OCI-LY7 (cell line): ENCODE results near the gene TRIM9. TPM values are rescaled to one million over a fixed set of nuclear protein-coding genes. Genes with fewer than 3 reads are reported as not detected.
A peak's percentile ranks its signal among the peaks of the same experiment; 100 is the strongest.

Experiments used
- BruUV-seq: library from RNA; stranded (reverse); fragments of 400-500 nt; replicated peaks from 2 replicates; lab custom pipeline; 2021; lab: Mats Ljungman, UMichigan
- CTCF ChIA-PET: fragments of 300-600 bp; sonication (Branson Sonifier 250); formaldehyde crosslinking; loops from one replicate; lab custom pipeline; 2022; ENCODE audit warnings: antibody characterized with exemption; ENCODE audit not compliant: unreplicated experiment; lab: Charles Lee
- POLR2A ChIA-PET: fragments of 300-600 bp; sonication (Branson Sonifier 250); formaldehyde crosslinking; loops from one replicate; lab custom pipeline; 2022; ENCODE audit warnings: antibody characterized with exemption; lab: Charles Lee
- DNase-seq: peaks from one replicate; pipeline ENCODE4 v3.0.0-alpha.2; 2015; ENCODE audit warnings: low spot score
- H2AFZ ChIP-seq: fragments of 200-600 bp; sonication (generic), shearing (Covaris generic); 2 replicates; pipeline ENCODE4 v1.6.1; 2014; ENCODE audit warnings: mild to moderate bottlenecking, antibody characterized with exemption, low read length, moderate library complexity
- H3K27ac ChIP-seq: fragments of 200-600 bp; sonication (generic); 2 replicates; pipeline ENCODE4 v1.5.1; 2014; ENCODE audit warnings: mixed run types, low read depth, mild to moderate bottlenecking, moderate library complexity, low read length, inconsistent platforms; ENCODE audit not compliant: poor library complexity, severe bottlenecking
- H3K36me3 ChIP-seq: fragments of 200-600 bp; sonication (generic); 2 replicates; pipeline ENCODE4 v1.6.1; 2014; ENCODE audit warnings: mild to moderate bottlenecking, antibody characterized with exemption, low read length, moderate library complexity, mixed read lengths; ENCODE audit not compliant: insufficient read depth
- H3K4me1 ChIP-seq: fragments of 200-600 bp; sonication (generic); 2 replicates; pipeline ENCODE4 v1.5.1; 2014; ENCODE audit warnings: mild to moderate bottlenecking, low read length; ENCODE audit not compliant: insufficient read depth, poor library complexity, severe bottlenecking
- H3K4me2 ChIP-seq: fragments of 200-600 bp; sonication (generic); 2 replicates; pipeline ENCODE4 v1.6.1; 2014; ENCODE audit warnings: mild to moderate bottlenecking, low read length
- H3K4me3 ChIP-seq: fragments of 200-600 bp; sonication (generic); 2 replicates; pipeline ENCODE4 v1.5.1; 2014; ENCODE audit warnings: mild to moderate bottlenecking, low read depth, low read length; ENCODE audit not compliant: poor library complexity, severe bottlenecking
- H3K79me2 ChIP-seq: fragments of 200-600 bp; sonication (generic); 2 replicates; pipeline ENCODE4 v1.6.1; 2016; ENCODE audit warnings: low read depth, mild to moderate bottlenecking, low read length, moderate library complexity, mixed read lengths; ENCODE audit not compliant: insufficient read depth
- H3K9me2 ChIP-seq: fragments of 200-600 bp; sonication (generic); 2 replicates; pipeline ENCODE4 v1.6.1; 2016; ENCODE audit warnings: mild to moderate bottlenecking, low read length, mixed read lengths; ENCODE audit not compliant: insufficient read depth
- H3K9me3 ChIP-seq: fragments of 200-600 bp; sonication (generic); 2 replicates; pipeline ENCODE4 v1.6.1; 2014; ENCODE audit warnings: mild to moderate bottlenecking, mixed run types, low read length, mixed read lengths
- H4K20me1 ChIP-seq: fragments of 200-600 bp; sonication (generic); 2 replicates; pipeline ENCODE4 v1.6.1; 2014; ENCODE audit warnings: mild to moderate bottlenecking, antibody characterized with exemption, low read length, moderate library complexity, mixed read lengths; ENCODE audit not compliant: insufficient read depth
- CTCF ChIP-seq: fragments of 200-600 bp; sonication (generic); conservative IDR thresholded peaks from 2 replicates; pipeline ENCODE4 v1.5.1; 2014; ENCODE audit warnings: mild to moderate bottlenecking, antibody characterized with exemption, low read length, moderate library complexity, mixed read lengths
- EZH2phosphoT487 ChIP-seq: fragments of 200-600 bp; sonication (generic); IDR thresholded peaks from 2 replicates; pipeline ENCODE4 v1.6.1; 2018; ENCODE audit warnings: low read depth, borderline replicate concordance, mild to moderate bottlenecking, mixed run types, antibody characterized with exemption, low read length, moderate library complexity, mixed read lengths
- intact Hi-C: fragments of 100-400 bp; cut with micrococcal nuclease; formaldehyde crosslinking; loops from one replicate; pipeline ENCODE4 v1.10.0; 2022; ENCODE audit not compliant: unreplicated experiment
- total RNA-seq, 2 experiments: library from RNA; depleted of rRNA in 1 of 2; stranded (reverse); fragments of >200 nt in 1 of 2; shearing (Covaris generic) in 1 of 2; gene quantifications; 2 replicates each; pipeline ENCODE4 v1.2.3, GENCODE V29; 2014 to 2022

Gene TRIM9
- total RNA-seq, 2 experiments from 2014 or later, result 1.4 to 7.9 TPM

DNA sequence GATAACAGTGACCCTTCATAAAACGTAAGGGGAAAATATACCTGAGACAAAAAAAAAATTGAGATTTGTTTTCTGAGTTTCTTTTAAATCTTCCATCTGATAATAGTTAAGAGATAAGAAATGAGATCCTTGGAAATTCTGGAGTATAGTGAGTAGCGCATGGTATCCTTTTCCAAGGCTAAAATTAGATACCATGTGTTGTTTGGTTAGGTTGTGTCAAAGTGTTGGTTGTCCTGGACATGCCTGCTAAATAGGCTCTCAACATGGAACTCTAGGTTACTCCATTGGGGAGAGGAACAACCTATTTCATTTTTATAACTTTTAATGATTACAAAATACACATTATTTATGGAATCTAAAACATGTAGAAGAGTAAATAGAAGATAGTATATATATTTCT lies 165.4 kb downstream of the TRIM9 start:
- ChIA-PET CTCF (interaction anchor here (1.0 kb wide), 1 partner anchor 15 kb away, joined by 3 read pairs; no protein-coding TSS in a partner anchor), POLR2A (interaction anchor here (1.0 to 1.2 kb wide), 2 partner anchors 25 to 42 kb away, joined by 3 read pairs; no protein-coding TSS in a partner anchor)
- Histone ChIP-seq H3K27ac (no peak overlapping the region), H3K4me3 (no peak overlapping the region), H3K36me3 (no peaks in the 10 kb centered on the region), H3K9me3 (no peaks in the 10 kb centered on the region), H4K20me1 (no peaks in the 10 kb centered on the region), H3K79me2 (no peaks in the 10 kb centered on the region), H3K4me2 (no peak overlapping the region), H2AFZ (no peak overlapping the region), H3K9me2 (no peaks in the 10 kb centered on the region), H3K4me1 (no peaks in the 10 kb centered on the region)
- BruUV-seq, result no TSS peak
- intact Hi-C loops, result no loop called here
- no peak for TF ChIP-seq EZH2phosphoT487
- no peak for TF ChIP-seq CTCF
- no peak for DNase-seq

DNA sequence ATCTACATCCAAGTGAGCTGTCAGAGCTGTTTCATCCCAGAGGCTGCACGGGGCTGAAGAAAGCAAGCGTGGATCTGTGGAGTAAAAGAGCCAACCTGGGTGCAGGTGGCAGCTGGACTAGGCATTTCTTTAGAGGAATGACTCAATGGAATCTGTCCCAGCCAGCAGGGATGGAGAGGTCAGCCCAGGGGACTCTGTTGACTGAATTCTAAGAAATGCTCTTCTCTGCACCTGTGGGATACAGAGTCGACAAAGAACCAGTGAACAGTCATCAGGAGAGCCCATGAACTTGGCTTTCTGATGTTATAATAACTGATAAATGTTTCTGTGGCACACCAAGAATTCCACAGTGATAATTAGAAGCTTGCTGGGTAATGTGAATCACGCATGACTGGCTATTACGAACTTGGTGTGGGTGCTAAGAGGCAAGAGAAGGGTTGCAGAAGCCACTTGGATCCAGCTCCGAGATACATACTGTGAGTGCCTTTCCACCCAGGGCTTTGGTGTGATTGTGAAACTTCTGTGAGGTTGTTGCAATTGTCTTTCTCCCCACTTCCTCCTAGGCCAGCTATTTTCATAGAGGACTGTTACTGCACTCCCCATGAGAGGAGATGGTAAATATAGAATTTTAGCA lies 166.8 kb downstream of the TRIM9 start:
- no peaks in the 10 kb centered on the region for H4K20me1 ChIP-seq
- H3K36me3 ChIP-seq, result no peaks in the 10 kb centered on the region
- H3K79me2 ChIP-seq, result no peaks in the 10 kb centered on the region
- H3K4me3 ChIP-seq, result no peak overlapping the region
- H3K9me2 ChIP-seq, result no peaks in the 10 kb centered on the region
- no peak overlapping the region for H3K27ac ChIP-seq
- intact Hi-C loops, result no loop called here
- no peak for DNase-seq
- peak overlapping the region; percentile 46 for H2AFZ ChIP-seq
- H3K9me3 ChIP-seq, result no peaks in the 10 kb centered on the region
- no peaks in the 10 kb centered on the region for H3K4me1 ChIP-seq
- ChIA-PET CTCF (no interaction called here), POLR2A (interaction anchor here (0.5 to 1.1 kb wide), 4 partner anchors 23 to 163 kb away, joined by 3 to 12 read pairs (median 3); no protein-coding TSS in a partner anchor)
- no peak for TF ChIP-seq CTCF
- no peak for TF ChIP-seq EZH2phosphoT487
- BruUV-seq, result no TSS peak
- H3K4me2 ChIP-seq, result no peak overlapping the region

DNA sequence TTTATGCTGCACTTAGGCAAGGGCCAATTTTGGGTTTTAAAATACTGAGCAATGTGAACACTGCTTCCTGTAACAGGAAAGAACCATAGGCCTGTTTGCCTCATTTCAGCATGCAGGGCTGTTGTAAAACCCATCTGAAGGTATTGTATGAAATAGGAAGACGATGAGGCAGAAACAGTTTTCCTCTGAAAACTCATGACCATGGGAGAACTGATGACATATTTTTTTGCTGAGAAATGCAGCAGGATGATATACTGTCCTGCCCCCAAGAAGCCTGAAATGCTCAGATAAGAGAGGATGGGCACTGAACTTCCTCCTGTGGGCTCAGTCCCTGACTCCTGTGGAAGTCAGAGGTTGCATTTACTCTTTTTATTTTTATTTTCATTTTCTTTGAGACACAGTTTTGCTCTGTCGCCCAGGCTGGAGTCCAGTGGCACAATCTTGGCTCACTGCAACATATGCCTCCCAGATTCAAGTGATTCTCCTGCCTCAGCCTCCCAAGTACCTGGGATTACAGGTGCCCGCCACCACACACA lies 168.0 kb downstream of the TRIM9 start:
- Histone ChIP-seq H3K4me3 (no peak overlapping the region), H3K79me2 (no peaks in the 10 kb centered on the region), H3K9me3 (no peaks in the 10 kb centered on the region), H2AFZ (no peak overlapping the region), H3K4me2 (no peak overlapping the region), H3K36me3 (no peaks in the 10 kb centered on the region), H4K20me1 (no peaks in the 10 kb centered on the region), H3K4me1 (no peaks in the 10 kb centered on the region), H3K27ac (no peak overlapping the region), H3K9me2 (no peaks in the 10 kb centered on the region)
- DNase-seq, result no peak
- BruUV-seq, result no TSS peak
- CTCF ChIA-PET, result no interaction called here
- POLR2A ChIA-PET, result interaction anchor here (1.5 kb wide), 1 partner anchor 10 kb away, joined by 4 read pairs; no protein-coding TSS in a partner anchor
- TF ChIP-seq CTCF (no peak), EZH2phosphoT487 (no peak)
- intact Hi-C loops, result no loop called here
